ENCODE measurements around the gene IL36B.

DNA sequence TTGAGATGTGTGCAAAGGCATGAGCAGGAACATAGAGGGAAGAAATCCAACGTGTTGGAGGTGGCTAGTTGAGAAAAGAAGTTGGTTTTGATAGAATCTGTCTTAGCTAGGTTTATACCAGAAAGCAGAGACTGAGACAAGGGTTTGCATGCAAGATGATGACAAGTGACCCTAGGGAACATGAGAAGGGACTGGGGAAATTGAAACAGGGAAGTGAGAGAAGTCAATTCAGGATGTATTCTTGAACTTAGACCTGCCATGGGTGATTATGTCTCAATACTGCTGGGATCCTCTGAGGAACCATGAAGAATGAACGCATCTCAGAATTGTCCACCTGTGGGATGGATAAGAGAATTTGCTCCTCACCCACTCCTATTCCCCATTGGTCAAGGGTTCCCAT, 26.9 kb downstream of the IL36B start:
- no peak for TF ChIP-seq TAF1 (IDR thresholded peaks at IDR 0.05; ENCODE audit: low read depth, low read length)
- no peak for TF ChIP-seq POLR2AphosphoS5 (IDR thresholded peaks at IDR 0.05; ENCODE audit: low read depth, low read length)
- no peak for TF ChIP-seq POLR2A (IDR thresholded peaks at IDR 0.05; ENCODE audit: low read depth, low read length)
- no peak for TF ChIP-seq POU2F2 (IDR thresholded peaks at IDR 0.05; ENCODE audit: low read depth, low read length)
- no peak for TF ChIP-seq PAX5 (IDR thresholded peaks at IDR 0.05; ENCODE audit: insufficient read depth, low read length, severe bottlenecking)
